Fibroblast of lung (primary cell): ENCODE data around the gene HIBADH.

Experiments
- EZH2 ChIP-seq: IDR thresholded peaks from 2 replicates; pipeline ENCODE4 v1.5.1; 2012; ENCODE audit warnings: low read length, control low read depth, mild to moderate bottlenecking; ENCODE audit errors: missing control alignments
- TF ChIP-seq, protein P1 (sequence below), 2 donors: IDR thresholded peaks in 1 of 2; conservative IDR thresholded peaks in 1 of 2; 1 replicate in 1 of 2; 2 replicates in 1 of 2; pipeline ENCODE4 v1.5.1; 2011 to 2012; ENCODE audit warnings: low read length in 2 of 2, control low read depth in 1 of 2, inconsistent platforms in 1 of 2, low read depth in 1 of 2, mild to moderate bottlenecking in 1 of 2

GRCh38 chr7:27616914-27617548, 45.7 kb downstream of the HIBADH start:
- TF ChIP-seq, protein P1, sequence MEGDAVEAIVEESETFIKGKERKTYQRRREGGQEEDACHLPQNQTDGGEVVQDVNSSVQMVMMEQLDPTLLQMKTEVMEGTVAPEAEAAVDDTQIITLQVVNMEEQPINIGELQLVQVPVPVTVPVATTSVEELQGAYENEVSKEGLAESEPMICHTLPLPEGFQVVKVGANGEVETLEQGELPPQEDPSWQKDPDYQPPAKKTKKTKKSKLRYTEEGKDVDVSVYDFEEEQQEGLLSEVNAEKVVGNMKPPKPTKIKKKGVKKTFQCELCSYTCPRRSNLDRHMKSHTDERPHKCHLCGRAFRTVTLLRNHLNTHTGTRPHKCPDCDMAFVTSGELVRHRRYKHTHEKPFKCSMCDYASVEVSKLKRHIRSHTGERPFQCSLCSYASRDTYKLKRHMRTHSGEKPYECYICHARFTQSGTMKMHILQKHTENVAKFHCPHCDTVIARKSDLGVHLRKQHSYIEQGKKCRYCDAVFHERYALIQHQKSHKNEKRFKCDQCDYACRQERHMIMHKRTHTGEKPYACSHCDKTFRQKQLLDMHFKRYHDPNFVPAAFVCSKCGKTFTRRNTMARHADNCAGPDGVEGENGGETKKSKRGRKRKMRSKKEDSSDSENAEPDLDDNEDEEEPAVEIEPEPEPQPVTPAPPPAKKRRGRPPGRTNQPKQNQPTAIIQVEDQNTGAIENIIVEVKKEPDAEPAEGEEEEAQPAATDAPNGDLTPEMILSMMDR (conservative IDR thresholded peaks at IDR 0.05 in 1 of 2, IDR thresholded peaks at IDR 0.05 in 1 of 2; ENCODE audit: low read depth in 1 of 2, low read length in 2 of 2) = no peak
- TF ChIP-seq EZH2 = no peak
